Neuronal stem cell (in vitro differentiated cells): Measurements from ENCODE around the gene PEX16.

Source experiments
- DNase-seq: peaks from one replicate; pipeline ENCODE4 v3.0.0-alpha.2; 2013; ENCODE audit warnings: low spot score
- H2AFZ ChIP-seq: one replicate; pipeline ENCODE4 v1.6.1; 2013; ENCODE audit warnings: mild to moderate bottlenecking, low read length, inconsistent platforms
- H2AK5ac ChIP-seq: 2 replicates; pipeline ENCODE4 v1.6.1; 2013; ENCODE audit warnings: low read depth, mild to moderate bottlenecking, inconsistent platforms, low read length, moderate library complexity, mixed read lengths
- H2BK120ac ChIP-seq: 2 replicates; pipeline ENCODE4 v1.6.1; 2013; ENCODE audit warnings: low read depth, mild to moderate bottlenecking, inconsistent platforms, low read length, moderate library complexity, mixed read lengths
- H2BK12ac ChIP-seq: one replicate; pipeline ENCODE4 v1.6.1; 2013; ENCODE audit warnings: low read length, inconsistent platforms
- H2BK15ac ChIP-seq: 2 replicates; pipeline ENCODE4 v1.6.1; 2013; ENCODE audit warnings: mild to moderate bottlenecking, low read length, inconsistent platforms, mixed read lengths
- H2BK5ac ChIP-seq: one replicate; pipeline ENCODE4 v1.6.1; 2013; ENCODE audit warnings: inconsistent platforms, mild to moderate bottlenecking, low read length, moderate library complexity
- H3K14ac ChIP-seq: one replicate; pipeline ENCODE4 v1.6.1; 2013; ENCODE audit warnings: low read length, inconsistent platforms
- H3K18ac ChIP-seq: 2 replicates; pipeline ENCODE4 v1.6.1; 2013; ENCODE audit warnings: low read length, inconsistent platforms
- H3K23ac ChIP-seq: 2 replicates; pipeline ENCODE4 v1.6.1; 2013; ENCODE audit warnings: low read depth, mild to moderate bottlenecking, mixed read lengths, low read length, inconsistent platforms; ENCODE audit not compliant: poor library complexity
- H3K27ac ChIP-seq: replicated peaks from 3 replicates; pipeline ENCODE4 v1.5.1; 2013; ENCODE audit warnings: low read length, inconsistent platforms
- H3K27me3 ChIP-seq, 3 experiments: 2 replicates each; pipeline ENCODE4 v1.6.1; 2013; ENCODE audit warnings: low read length in 3 of 3, mild to moderate bottlenecking in 2 of 3, inconsistent platforms in 1 of 3, low read depth in 1 of 3, mixed read lengths in 1 of 3, moderate library complexity in 1 of 3; ENCODE audit not compliant: control insufficient read depth in 3 of 3, insufficient read depth in 3 of 3
- H3K36me3 ChIP-seq, 2 donors: replicated peaks in 1 of 2; 2 replicates each; pipeline ENCODE4 v1.6.1; 2013; ENCODE audit warnings: low read length in 2 of 2; ENCODE audit not compliant: control insufficient read depth in 2 of 2, insufficient read depth in 2 of 2
- H3K4ac ChIP-seq: 2 replicates; pipeline ENCODE4 v1.6.1; 2013; ENCODE audit warnings: inconsistent platforms, mild to moderate bottlenecking, low read length, moderate library complexity
- H3K4me1 ChIP-seq, 2 donors: 1 replicate in 1 of 2; 2 replicates in 1 of 2; pipeline ENCODE4 v1.6.1; 2013; ENCODE audit warnings: low read length in 2 of 2, low read depth in 1 of 2; ENCODE audit not compliant: control insufficient read depth in 2 of 2, insufficient read depth in 1 of 2
- H3K4me2 ChIP-seq: one replicate; pipeline ENCODE4 v1.6.1; 2013; ENCODE audit warnings: mild to moderate bottlenecking, low read length, inconsistent platforms; ENCODE audit not compliant: insufficient read depth, poor library complexity, severe bottlenecking
- H3K4me3 ChIP-seq, 2 donors: 2 replicates each; pipeline ENCODE4 v1.5.1; 2013; ENCODE audit warnings: low read length in 2 of 2, mild to moderate bottlenecking in 2 of 2, inconsistent platforms in 1 of 2, moderate library complexity in 1 of 2
- H3K79me1 ChIP-seq: one replicate; pipeline ENCODE4 v1.6.1; 2013; ENCODE audit warnings: low read depth, mild to moderate bottlenecking, inconsistent platforms, low read length, moderate library complexity
- H3K9ac ChIP-seq: one replicate; pipeline ENCODE4 v1.6.1; 2013; ENCODE audit warnings: mild to moderate bottlenecking, low read depth, low read length, inconsistent platforms; ENCODE audit not compliant: poor library complexity
- H3K9me3 ChIP-seq, 2 donors: replicated peaks in 1 of 2; 2 replicates each; pipeline versions ENCODE3 to v1.6.1; 2013; ENCODE audit warnings: low read length in 2 of 2, mild to moderate bottlenecking in 2 of 2, inconsistent platforms in 1 of 2, low read depth in 1 of 2, mixed read lengths in 1 of 2, moderate library complexity in 1 of 2; ENCODE audit not compliant: control insufficient read depth in 2 of 2, insufficient read depth in 1 of 2
- H4K8ac ChIP-seq: one replicate; pipeline ENCODE4 v1.6.1; 2013; ENCODE audit warnings: low read depth, mild to moderate bottlenecking, inconsistent platforms, low read length, moderate library complexity
- H4K91ac ChIP-seq: one replicate; pipeline ENCODE4 v1.6.1; 2013; ENCODE audit warnings: low read length, low read depth, mild to moderate bottlenecking, inconsistent platforms; ENCODE audit not compliant: poor library complexity
- WGBS, 2 donors: extraction: QIAGEN DNeasy Blood & Tissue Kit; methylation state at CpG; one replicate each; pipeline ENCODE4 v1.1.7; 2013; ENCODE audit warnings: missing lambda C conversion rate in 2 of 2, mixed read lengths in 1 of 2; ENCODE audit not compliant: insufficient read length in 2 of 2, insufficient replicate concordance in 1 of 2; ENCODE audit errors: extremely low coverage in 2 of 2; 5-methylcytosine and 5-hydroxymethylcytosine counted together

PEX16 gene

GRCh38 chr11:45918331-45918941 is 759 bp upstream of the PEX16 start:
- no peak overlapping the region for H3K14ac ChIP-seq
- peak overlapping the region; percentile 99 for H2BK15ac ChIP-seq
- peaks cover 23 to 27% of the 10 kb centered on the region in 2 donors for H3K36me3 ChIP-seq
- peak overlapping the region; percentile 88 to 92 for H3K4me3 ChIP-seq
- no peak overlapping the region for H4K8ac ChIP-seq
- H3K4ac ChIP-seq, result peak overlapping the region; percentile 24
- H3K4me1 ChIP-seq, result peaks cover 18 to 27% of the 10 kb centered on the region in 2 donors
- H2AK5ac ChIP-seq, result peak overlapping the region; percentile 76
- peak overlapping the region; percentile 98 for H3K4me2 ChIP-seq
- H3K9ac ChIP-seq, result peak overlapping the region; percentile 88
- H4K91ac ChIP-seq, result no peak overlapping the region
- peak overlapping the region; percentile 76 for H3K23ac ChIP-seq
- H2AFZ ChIP-seq, result peak overlapping the region; percentile 84
- H2BK12ac ChIP-seq, result no peak overlapping the region
- peak overlapping the region; percentile 96 for H3K18ac ChIP-seq
- peaks cover 11% of the 10 kb centered on the region for H3K79me1 ChIP-seq
- no CpG with 5 or more reads among the region's 38 CpGs for WGBS, 2 donors
- peak overlapping the region; percentile 97 for H2BK5ac ChIP-seq
- H3K27ac ChIP-seq, result peak overlapping the region; percentile 98
- DNase-seq, result peak; percentile 56
- H3K9me3 ChIP-seq, result no peaks in the 10 kb centered on the region
- H3K27me3 ChIP-seq, result peaks cover 0 to 41% (median 8%) of the 10 kb centered on the region in 3 experiments
- no peak overlapping the region for H2BK120ac ChIP-seq

GRCh38 chr11:45917286-45917622 is 423 bp downstream of the PEX16 start:
- Histone ChIP-seq H2BK12ac (no peak overlapping the region), H3K4me3 (peak overlapping the region; percentile 88 to 92), H3K4me1 (peaks cover 18 to 27% of the 10 kb centered on the region in 2 donors), H3K79me1 (peaks cover 11% of the 10 kb centered on the region), H3K9me3 (no peaks in the 10 kb centered on the region), H3K18ac (peak overlapping the region; percentile 96), H2BK15ac (peak overlapping the region; percentile 30), H2AFZ (peak overlapping the region; percentile 84), H3K14ac (peak overlapping the region; percentile 40), H3K4ac (no peak overlapping the region), H4K8ac (peak overlapping the region; percentile 74), H4K91ac (no peak overlapping the region), H2BK5ac (peak overlapping the region; percentile 97), H2BK120ac (no peak overlapping the region), H3K23ac (peak overlapping the region; percentile 52), H3K27ac (peak overlapping the region; percentile 98), H3K27me3 (peaks cover 0 to 29% (median 0%) of the 10 kb centered on the region in 3 experiments), H3K4me2 (peak overlapping the region; percentile 95), H3K36me3 (peaks cover 27 to 35% of the 10 kb centered on the region in 2 donors), H2AK5ac (peak overlapping the region; percentile 59), H3K9ac (peak overlapping the region; percentile 93)
- DNase-seq, result no peak
- no CpG with 5 or more reads among the region's 16 CpGs for WGBS, 2 donors

DNA sequence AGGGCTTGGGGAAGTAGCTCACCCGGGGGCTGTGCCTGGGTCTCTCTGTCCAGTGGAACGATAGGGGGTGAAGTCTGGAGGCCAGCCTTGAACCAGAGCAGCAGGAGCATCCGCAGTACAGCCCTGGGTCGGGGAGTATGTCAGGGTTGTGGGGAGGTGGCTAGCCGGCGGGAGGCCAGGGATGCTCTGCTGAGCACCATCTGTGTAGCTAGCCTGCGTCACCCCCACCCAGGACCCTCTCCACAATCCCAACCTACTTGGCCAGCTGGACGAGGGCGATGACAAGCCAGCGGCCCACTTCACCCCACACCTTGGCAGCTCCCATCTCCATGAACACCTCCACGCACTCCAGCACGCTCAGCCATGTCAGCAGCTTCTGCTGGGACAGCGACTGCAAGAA is 2.2 kb downstream of the PEX16 start:
- no peak overlapping the region for H3K18ac ChIP-seq
- WGBS, 2 donors, result no CpG with 5 or more reads among the region's 13 CpGs

GRCh38 chr11:45913942-45914635 is 3.6 kb downstream of the PEX16 start:
- H2BK12ac ChIP-seq, result peak overlapping the region; percentile 41
- H4K91ac ChIP-seq, result no peak overlapping the region
- no CpG with 5 or more reads among the region's 22 CpGs for WGBS, 2 donors
- no peak overlapping the region for H3K4ac ChIP-seq
- H3K4me1 ChIP-seq, result peaks cover 4 to 9% of the 10 kb centered on the region in 2 donors
- peak overlapping the region; percentile 21 for H3K14ac ChIP-seq
- H2AFZ ChIP-seq, result no peak overlapping the region
- H3K79me1 ChIP-seq, result peaks cover 11% of the 10 kb centered on the region
- H3K4me2 ChIP-seq, result peak overlapping the region; percentile 11
- H2BK15ac ChIP-seq, result no peak overlapping the region
- H2AK5ac ChIP-seq, result no peak overlapping the region
- H2BK5ac ChIP-seq, result no peak overlapping the region
- H3K9me3 ChIP-seq, result no peaks in the 10 kb centered on the region
- H3K27me3 ChIP-seq, result no peaks in the 10 kb centered on the region
- no peak overlapping the region for H3K18ac ChIP-seq
- no peak overlapping the region for H2BK120ac ChIP-seq
- DNase-seq, result no peak
- peak overlapping the region in 1 of 2 donors; percentile 52 for H3K4me3 ChIP-seq
- no peak overlapping the region for H3K9ac ChIP-seq
- H3K27ac ChIP-seq, result no peak overlapping the region
- no peak overlapping the region for H4K8ac ChIP-seq
- peaks cover 28 to 56% of the 10 kb centered on the region in 2 donors for H3K36me3 ChIP-seq
- peak overlapping the region; percentile 1 for H3K23ac ChIP-seq

More for the DNA sequence above, 2.2 kb downstream of the PEX16 start:
- Histone ChIP-seq H3K4ac (no peak overlapping the region), H2AK5ac (no peak overlapping the region), H3K4me3 (no peak overlapping the region), H2AFZ (no peak overlapping the region), H3K23ac (no peak overlapping the region), H2BK12ac (no peak overlapping the region), H3K9ac (no peak overlapping the region), H3K27me3 (peaks cover 0 to 11% (median 0%) of the 10 kb centered on the region in 3 experiments), H3K9me3 (no peaks in the 10 kb centered on the region), H4K91ac (no peak overlapping the region), H3K4me2 (no peak overlapping the region), H2BK15ac (no peak overlapping the region), H2BK120ac (no peak overlapping the region), H3K14ac (peak overlapping the region; percentile 21), H3K79me1 (peaks cover 11% of the 10 kb centered on the region), H4K8ac (no peak overlapping the region), H3K4me1 (peaks cover 9 to 19% of the 10 kb centered on the region in 2 donors), H2BK5ac (no peak overlapping the region), H3K27ac (no peak overlapping the region), H3K36me3 (peaks cover 28 to 46% of the 10 kb centered on the region in 2 donors)
- DNase-seq, result no peak
